ENCODE results near the gene ZP1. TPM values are rescaled to one million over a fixed set of nuclear protein-coding genes. Genes with fewer than 3 reads are reported as not detected.
A peak's percentile ranks its signal among the peaks of the same experiment; 100 is the strongest.

ZP1 gene
- total and polyA plus RNA-seq, 2 of the 8 experiments (the other 6 are each of a cell fraction or from before 2014, with no cell fraction given): not detected

DNA sequence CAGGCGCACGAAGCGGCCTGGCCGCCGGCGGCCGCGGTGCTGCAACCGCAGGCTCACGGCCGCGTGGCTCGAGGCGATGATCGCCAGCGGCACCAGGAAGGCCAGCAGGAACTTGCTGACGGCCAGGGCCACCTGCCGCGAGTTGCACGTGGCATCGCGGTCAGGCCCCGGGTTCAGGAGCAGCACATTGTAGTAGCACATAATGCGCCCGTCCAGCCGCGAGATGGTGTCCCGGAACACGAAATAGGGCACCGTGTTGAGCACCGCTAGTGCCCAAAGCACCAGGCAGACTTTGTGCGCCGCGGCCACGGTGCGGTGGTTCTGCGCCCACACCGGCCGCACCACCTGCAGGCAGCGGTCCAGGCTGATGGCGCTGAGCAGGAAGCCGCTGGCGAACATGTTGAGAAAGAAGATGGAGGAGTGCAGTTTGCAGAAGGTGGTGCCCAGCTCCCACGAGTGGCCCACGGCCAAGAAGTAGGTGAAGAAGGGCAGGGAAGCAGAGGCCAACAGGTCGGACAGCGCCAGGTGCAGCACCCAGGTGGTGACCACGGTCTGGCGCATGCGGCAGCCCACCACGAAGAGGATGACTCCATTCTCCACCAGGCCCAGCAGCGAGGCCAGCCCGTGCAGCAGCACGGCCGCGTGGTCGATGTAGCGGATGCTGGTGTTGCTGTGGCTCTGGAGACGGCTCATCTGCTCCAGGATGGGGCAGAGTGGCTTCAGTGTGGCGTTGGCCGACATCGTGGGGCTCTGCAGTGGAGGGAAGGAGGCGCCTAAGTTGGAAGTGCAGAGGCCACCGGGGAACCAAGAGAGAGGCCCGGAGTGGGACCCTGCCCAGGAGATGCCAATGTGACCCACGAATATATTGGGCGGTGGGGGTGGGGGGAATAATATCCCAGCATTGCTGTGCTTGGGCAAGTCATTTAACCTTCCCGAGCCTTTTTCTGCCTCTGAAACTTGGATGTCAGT, 14.1 kb upstream of the ZP1 start:
- H4K20me1 ChIP-seq (replicated peaks in 1 of 2; ENCODE audit: control insufficient read depth in 1 of 2, insufficient read depth in 2 of 2, low read length in 2 of 2): peaks cover 5 to 18% of the 10 kb centered on the region in 2 experiments
- no peak overlapping the region for H2AFZ ChIP-seq (ENCODE audit: low read length)
- no peak overlapping the region for H2BK12ac ChIP-seq (ENCODE audit: low read depth, low read length)
- FAIRE-seq (no peak), DNase-seq (ENCODE audit: low read depth in 1 of 2, low spot score in 2 of 2) (no peak)
- TF ChIP-seq KDM4A (IDR thresholded peaks at IDR 0.05; ENCODE audit: low read depth, low read length, severe bottlenecking): peak; percentile 5
- TF ChIP-seq, protein P1, sequence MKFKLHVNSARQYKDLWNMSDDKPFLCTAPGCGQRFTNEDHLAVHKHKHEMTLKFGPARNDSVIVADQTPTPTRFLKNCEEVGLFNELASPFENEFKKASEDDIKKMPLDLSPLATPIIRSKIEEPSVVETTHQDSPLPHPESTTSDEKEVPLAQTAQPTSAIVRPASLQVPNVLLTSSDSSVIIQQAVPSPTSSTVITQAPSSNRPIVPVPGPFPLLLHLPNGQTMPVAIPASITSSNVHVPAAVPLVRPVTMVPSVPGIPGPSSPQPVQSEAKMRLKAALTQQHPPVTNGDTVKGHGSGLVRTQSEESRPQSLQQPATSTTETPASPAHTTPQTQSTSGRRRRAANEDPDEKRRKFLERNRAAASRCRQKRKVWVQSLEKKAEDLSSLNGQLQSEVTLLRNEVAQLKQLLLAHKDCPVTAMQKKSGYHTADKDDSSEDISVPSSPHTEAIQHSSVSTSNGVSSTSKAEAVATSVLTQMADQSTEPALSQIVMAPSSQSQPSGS (IDR thresholded peaks at IDR 0.05; ENCODE audit: low read length): no peak
- no peak for TF ChIP-seq RBBP5 (IDR thresholded peaks at IDR 0.05; ENCODE audit: borderline replicate concordance, low read depth, low read length)
- no peak overlapping the region for H2BK20ac ChIP-seq (ENCODE audit: low read length)
- H2AK5ac ChIP-seq (ENCODE audit: low read depth, low read length): no peak overlapping the region
- POLR2A ChIA-PET (ENCODE audit: partially characterized antibody): interaction anchor here (1.0 to 7.5 kb wide), 3 partner anchors 12 to 16 kb away, joined by 3 to 54 read pairs (median 20); partner anchors contain the start of genes CCDC86 and ZP1
- no peak overlapping the region for H3K4ac ChIP-seq (replicated peaks; ENCODE audit: insufficient read length, low read depth, low read length)
- H3K14ac ChIP-seq (ENCODE audit: insufficient read length): no peak overlapping the region
- no peaks in the 10 kb centered on the region; the same call in 1 of the 2 replicates for H3K23me2 ChIP-seq (ENCODE audit: low read depth, low read length)
- H3K4me3 ChIP-seq (ENCODE audit: extremely low read depth in 1 of 4, insufficient read depth in 2 of 4, low read depth in 3 of 4, low read length in 4 of 4): peak overlapping the region in 1 of 4 experiments; percentile 49; a peak in 1 of 8 replicates
- peak overlapping the region; percentile 89; the same call in 1 of the 2 replicates for H4K8ac ChIP-seq (ENCODE audit: extremely low read depth, insufficient read depth, low read length)
- peaks cover 0 to 9% of the 10 kb centered on the region in 2 experiments; a peak in 1 of 4 replicates for H3K9me3 ChIP-seq (ENCODE audit: insufficient read depth in 2 of 2, low read depth in 1 of 2, low read length in 1 of 2)
- H3K18ac ChIP-seq (ENCODE audit: extremely low read depth, low read length): no peak overlapping the region
- H4K91ac ChIP-seq (replicated peaks; ENCODE audit: insufficient read length, low read length): no peak overlapping the region
- peak overlapping the region in 1 of 2 experiments; percentile 69; a peak in 1 of 4 replicates for H3K4me2 ChIP-seq (ENCODE audit: insufficient read depth in 1 of 2, low read depth in 2 of 2, low read length in 2 of 2)
- 87% methylated on average over 62 of the region's 68 CpGs; no CpG with 5 or more reads in 1 of the 2 experiments for WGBS, 2 experiments (ENCODE audit: extremely low coverage in 1 of 2, insufficient coverage in 1 of 2, insufficient read length in 1 of 2, insufficient replicate concordance in 2 of 2, low coverage in 1 of 2, low lambda C conversion rate in 2 of 2, missing lambda C conversion rate in 1 of 2)
- H3K27me3 ChIP-seq (replicated peaks in 1 of 4; ENCODE audit: control insufficient read depth in 3 of 4, extremely low read depth in 1 of 4, insufficient read depth in 3 of 4, low read length in 3 of 4): peaks cover 3 to 26% (median 16%) of the 10 kb centered on the region in 4 experiments; a peak in 6 of 7 replicates
- CTCF ChIA-PET (ENCODE audit: partially characterized antibody): interaction anchor here (0.8 to 5.1 kb wide), 8 partner anchors 8 to 46 kb away, joined by 3 to 22 read pairs (median 4); no protein-coding TSS in a partner anchor
- no peak overlapping the region for H2BK5ac ChIP-seq (ENCODE audit: low read depth, low read length)
- no peak overlapping the region for H4K5ac ChIP-seq (ENCODE audit: insufficient read length, low read depth, low read length)
- peaks cover 0 to 5% (median 0%) of the 10 kb centered on the region in 4 experiments; a peak in 2 of 7 replicates for H3K4me1 ChIP-seq (replicated peaks in 1 of 4; ENCODE audit: control insufficient read depth in 3 of 4, insufficient read depth in 4 of 4, low read length in 3 of 4)
- H3K9ac ChIP-seq (replicated peaks in 1 of 4; ENCODE audit: extremely low read depth in 1 of 4, low read depth in 3 of 4, low read length in 3 of 4): no peak overlapping the region
- H3K27ac ChIP-seq (ENCODE audit: low read depth, low read length): no peak overlapping the region
- H2BK15ac ChIP-seq (ENCODE audit: low read length): no peak overlapping the region
- H3K36me3 ChIP-seq (ENCODE audit: control insufficient read depth in 2 of 4, insufficient read depth in 4 of 4, low read length in 3 of 4): peaks cover 10 to 24% (median 17%) of the 10 kb centered on the region in 4 experiments
- H3K79me2 ChIP-seq (ENCODE audit: control insufficient read depth in 1 of 2, insufficient read depth in 2 of 2, low read length in 2 of 2): no peaks in the 10 kb centered on the region
- no peaks in the 10 kb centered on the region for H3K79me1 ChIP-seq (ENCODE audit: low read depth, low read length)
- H3K23ac ChIP-seq (ENCODE audit: insufficient read length): no peak overlapping the region
- no peak overlapping the region for H2BK120ac ChIP-seq (replicated peaks; ENCODE audit: low read depth, low read length)
- H3K56ac ChIP-seq (replicated peaks; ENCODE audit: insufficient read length, low read depth, low read length): no peak overlapping the region
